Activated CD8-positive, alpha-beta memory T cell treated with anti-CD3 and anti-CD28 coated beads, Interleukin-2, amount 50 U/mL, for 4 hours (primary cell): ENCODE data around the gene SYNGAP1.

Experiments
- DNase-seq: peaks from one replicate; pipeline ENCODE4 v3.0.0-alpha.2; 2020

The SYNGAP1 gene

DNA sequence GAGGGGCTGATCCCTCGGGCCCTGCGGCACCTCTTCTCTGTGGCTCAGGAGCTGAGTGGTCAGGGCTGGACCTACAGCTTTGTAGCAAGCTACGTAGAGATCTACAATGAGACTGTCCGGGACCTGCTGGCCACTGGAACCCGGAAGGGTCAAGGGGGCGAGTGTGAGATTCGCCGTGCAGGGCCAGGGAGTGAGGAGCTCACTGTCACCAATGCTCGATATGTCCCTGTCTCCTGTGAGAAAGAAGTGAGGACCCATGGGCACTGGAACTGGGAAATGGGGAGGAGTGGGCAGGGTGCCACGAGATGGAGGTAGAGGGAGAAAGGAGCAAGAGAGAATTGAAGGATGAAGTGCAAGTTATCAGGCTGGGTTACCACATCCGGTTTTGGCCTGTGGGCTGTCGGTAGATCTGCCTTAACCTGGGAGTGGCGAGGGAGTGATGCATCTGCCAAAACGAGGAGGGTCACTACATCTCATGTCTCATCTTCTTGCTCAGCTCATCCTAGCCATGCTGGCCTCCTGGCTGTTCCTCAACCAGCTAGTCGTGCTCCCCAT lies 14.4 kb upstream of the SYNGAP1 start:
- DNase-seq: no peak

DNA sequence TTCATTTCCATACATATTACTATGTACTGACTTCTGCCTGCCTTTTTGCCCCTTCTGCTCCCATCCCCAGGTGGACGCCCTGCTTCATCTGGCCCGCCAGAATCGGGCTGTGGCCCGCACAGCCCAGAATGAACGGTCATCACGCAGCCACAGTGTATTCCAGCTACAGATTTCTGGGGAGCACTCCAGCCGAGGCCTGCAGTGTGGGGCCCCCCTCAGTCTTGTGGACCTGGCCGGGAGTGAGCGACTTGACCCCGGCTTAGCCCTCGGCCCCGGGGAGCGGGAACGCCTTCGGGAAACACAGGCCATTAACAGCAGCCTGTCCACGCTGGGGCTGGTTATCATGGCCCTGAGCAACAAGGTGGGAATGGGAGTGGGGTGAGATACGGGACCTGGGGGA lies 13.7 kb upstream of the SYNGAP1 start:
- DNase-seq: no peak

DNA sequence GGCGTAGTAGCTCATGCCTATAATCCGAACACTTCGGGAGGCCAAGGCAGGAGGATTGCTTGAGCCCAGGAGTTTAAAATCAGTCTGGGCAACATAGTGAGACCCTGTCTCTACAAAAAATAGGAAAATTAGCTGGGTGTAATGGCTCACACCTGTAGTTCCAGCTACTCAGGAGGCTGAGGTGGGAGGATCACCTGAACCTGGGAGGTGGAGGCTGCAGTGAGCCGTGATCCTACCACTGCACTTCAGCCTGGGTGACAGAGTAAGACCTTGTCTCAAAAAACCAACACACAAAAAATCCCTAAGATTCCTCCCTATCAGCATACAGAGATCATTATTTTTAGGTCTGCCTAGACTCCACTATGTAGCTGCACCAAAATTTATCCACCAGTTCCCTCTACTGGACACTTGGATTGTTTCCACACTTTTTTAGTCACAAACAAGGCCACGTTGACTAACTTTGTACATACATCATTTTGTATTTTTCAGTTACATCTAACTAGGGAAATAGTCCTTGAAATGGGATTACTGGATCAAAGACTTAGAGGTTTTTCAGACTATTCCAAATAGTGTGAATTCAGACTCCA lies 12.6 kb upstream of the SYNGAP1 start:
- DNase-seq: no peak

DNA sequence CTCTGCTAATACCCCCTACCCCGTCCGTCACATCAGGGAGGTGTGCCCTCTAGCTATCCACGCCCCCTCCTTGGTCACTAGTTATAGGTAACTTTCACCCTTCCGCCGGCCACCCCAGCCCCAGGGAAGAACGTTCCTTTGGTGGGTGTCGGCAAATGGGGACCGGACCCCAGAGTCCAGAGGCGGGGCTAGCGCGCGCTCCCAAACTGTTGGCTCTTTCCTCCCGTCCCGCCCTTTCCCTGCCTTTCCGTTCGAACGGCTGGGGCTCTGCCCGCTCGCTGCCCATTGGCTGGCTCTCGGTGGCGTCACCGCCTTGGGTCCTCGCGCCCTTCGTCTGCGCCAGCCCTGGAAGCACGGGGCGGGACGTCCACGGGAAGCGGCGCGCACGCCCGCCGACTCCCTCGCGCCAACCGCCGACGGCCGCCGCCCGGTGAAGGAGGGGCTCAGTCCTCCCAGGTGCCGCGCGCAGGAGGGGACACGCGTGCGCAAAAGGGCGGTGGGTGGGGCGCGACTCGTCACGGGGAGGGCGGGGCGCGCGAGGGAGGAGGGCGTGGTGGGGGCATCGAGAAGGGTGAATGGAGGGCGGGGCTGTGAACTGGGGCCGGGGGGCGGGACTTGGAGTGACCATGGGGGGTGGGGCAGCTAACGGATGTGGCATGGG lies 9.7 kb upstream of the SYNGAP1 start:
- peak; percentile 96 for DNase-seq

DNA sequence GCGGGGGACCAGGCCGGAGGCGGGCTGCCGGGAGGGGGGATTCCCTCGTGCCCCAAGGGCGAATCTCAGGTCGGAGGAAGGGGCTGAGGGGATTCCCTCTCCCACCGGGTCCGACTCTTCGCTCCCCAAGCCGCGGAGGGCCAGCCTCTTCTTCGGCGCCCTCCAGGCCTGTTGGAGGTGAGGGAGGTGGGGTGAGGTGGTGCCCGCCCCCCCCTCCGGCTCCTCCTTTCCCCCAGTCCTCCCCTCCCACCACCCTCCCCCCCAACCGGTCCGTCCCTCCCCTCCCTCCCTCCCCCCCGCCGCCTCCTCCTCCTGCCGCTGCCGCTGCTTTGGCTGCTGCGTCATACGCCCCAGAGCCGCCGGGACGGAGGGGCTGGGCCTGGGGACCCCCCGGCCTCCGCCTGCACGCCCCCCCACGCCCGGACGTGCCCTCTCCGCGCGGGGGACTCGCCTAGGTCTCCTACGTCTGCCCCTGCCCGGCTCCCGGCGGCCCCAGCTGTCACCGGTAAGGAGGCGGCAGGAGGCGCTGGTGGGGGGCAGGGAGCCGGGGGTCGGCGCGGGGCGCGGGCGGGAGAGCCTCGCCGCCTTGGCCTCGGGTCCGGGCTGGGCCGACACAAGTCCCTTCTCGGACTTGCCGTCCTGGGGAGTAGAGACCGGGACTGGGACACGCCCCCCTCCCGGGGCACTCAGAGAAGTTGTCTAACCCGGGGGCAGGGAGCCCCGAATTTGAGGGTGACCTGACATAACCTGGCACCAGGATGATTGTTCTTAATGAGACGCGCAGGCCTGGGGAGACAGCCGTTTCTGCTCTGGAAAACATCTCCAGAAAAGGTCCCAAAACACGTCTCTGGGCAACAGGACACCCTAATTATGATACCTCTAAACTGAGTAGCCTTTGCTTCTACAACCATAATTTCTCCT lies 8.9 kb upstream of the SYNGAP1 start, which contains the start of gene PHF1:
PHF1 (plus strand) TSS at position 304 of the 921 bp plus-strand sequence. CDS start 1,250 bp downstream, outside the sequence.
- peak; percentile 80 for DNase-seq

DNA sequence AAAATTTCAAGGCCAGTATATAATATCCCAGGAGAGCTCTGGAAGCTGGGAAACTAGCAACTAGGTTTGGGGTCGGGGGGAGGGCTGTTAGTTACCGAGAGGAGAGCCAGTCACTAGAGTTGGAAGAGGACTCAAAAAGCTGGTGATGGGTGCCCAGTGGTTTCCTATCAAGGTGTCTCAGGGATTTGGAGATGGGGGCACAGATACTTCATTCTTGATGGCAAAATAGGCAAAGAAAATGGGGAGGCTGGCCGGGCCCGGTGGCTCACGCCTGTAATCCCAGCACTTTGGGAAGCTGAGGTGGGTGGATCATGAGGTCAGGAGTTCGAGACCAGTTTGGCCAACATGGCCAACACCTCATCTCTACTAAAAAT lies 8.2 kb upstream of the SYNGAP1 start:
- no peak for DNase-seq

DNA sequence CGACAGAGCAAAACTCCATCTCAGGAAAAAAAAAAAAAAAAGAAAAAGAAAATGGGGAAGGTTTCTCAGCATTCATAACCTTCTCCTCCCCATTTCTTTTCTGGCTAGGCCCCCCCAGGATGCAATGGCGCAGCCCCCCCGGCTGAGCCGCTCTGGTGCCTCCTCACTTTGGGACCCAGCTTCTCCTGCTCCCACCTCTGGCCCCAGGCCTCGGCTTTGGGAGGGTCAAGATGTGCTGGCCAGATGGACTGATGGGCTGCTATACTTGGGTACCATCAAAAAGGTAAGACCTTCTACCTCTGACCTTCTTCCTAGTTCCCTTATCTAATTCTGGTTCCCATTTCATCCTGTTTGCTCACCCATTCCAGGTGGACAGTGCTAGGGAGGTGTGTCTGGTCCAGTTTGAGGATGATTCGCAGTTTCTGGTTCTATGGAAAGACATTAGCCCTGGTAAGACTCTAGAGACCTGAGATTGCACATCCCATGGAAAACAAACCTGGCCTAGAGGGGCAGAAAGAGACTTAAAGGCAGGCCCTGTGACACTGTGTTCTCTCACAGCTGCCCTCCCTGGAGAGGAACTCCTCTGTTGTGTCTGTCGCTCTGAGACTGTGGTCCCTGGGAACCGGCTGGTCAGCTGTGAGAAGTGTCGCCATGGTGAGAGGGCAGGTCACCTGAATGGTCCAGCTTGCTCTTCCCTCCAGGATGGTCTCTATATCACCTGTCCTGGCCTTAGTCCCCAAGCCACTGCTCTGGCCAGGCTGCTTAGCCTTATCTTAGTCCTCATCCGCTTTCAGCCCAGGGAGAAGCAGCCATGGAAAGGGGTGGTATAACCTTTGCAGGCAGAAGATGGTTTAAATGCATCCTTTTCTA lies 7.5 kb upstream of the SYNGAP1 start:
- DNase-seq: no peak

DNA sequence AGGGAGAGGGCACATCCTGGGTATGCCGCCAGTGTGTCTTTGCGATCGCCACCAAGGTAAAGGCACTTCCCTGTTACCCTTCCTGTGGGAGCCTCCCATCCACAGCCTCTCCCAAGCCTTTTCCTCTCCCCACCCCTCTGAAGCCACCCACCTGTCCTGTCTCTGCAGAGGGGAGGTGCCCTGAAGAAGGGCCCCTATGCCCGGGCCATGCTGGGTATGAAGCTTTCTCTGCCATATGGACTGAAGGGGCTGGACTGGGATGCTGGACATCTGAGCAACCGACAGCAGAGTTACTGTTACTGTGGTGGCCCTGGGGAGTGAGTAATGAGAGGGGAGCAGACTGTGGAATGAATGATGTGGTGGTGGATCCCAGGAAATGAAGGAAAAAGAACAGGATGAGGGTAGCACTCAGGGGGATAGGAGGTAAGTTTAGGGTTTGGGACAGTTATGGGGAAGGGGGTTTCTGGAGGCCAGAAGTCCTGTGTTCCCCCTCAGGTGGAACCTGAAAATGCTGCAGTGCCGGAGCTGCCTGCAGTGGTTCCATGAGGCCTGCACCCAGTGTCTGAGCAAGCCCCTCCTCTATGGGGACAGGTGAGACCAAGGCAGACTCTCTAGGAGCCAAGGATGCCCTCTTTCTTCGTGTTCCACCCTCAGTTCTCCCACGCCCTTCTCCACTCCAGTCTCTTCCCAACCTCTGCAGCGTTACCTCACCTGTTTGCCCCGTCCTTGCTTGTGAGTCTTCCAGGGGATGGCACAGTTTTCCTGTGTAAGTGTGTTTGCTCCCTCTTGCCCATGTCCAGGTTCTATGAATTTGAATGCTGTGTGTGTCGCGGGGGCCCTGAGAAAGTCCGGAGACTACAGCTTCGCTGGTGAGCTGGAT lies 6.4 kb upstream of the SYNGAP1 start:
- no peak for DNase-seq

DNA sequence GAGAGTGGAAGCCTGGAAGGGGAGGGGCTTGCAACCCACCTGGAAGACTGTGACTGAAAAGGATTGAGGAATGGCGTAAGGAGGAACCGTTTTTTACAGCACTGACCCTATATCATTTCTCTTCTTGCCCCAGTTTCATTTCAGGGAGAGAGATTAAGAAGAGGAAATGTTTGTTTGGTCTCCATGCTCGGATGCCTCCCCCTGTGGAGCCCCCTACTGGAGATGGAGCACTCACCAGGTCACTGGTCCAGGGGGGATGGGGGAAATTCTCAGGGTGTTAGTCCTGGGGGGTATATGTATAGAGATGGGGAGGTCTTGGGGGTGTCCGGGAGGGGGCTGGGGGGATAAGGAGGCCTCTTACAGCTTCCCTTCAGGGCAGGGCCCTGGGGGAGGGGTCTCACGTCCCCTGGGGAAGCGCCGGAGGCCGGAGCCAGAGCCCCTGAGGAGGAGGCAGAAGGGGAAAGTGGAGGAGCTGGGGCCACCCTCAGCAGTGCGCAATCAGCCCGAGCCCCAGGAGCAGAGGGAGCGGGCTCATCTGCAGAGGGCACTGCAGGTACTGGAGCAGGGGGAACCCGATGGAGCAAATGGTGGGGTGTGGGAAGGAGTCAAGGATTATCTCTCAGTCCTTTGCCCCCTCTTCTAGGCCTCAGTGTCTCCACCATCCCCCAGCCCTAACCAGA lies 5.1 kb upstream of the SYNGAP1 start:
- DNase-seq: no peak

DNA sequence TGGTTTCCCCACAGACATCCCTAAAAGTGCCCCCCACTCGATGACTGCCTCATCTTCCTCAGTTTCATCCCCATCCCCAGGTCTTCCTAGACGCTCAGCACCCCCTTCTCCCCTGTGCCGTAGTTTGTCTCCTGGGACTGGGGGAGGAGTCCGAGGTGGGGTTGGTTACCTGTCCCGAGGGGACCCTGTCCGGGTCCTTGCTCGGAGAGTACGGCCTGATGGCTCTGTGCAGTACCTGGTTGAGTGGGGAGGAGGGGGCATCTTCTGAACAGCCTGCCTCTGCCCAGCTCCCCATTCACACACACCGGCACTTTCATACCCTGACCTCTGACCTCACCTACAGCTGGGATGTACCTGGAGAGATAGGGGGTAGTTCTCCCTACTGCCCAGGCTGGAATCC lies 4.0 kb upstream of the SYNGAP1 start:
- DNase-seq: no peak

DNA sequence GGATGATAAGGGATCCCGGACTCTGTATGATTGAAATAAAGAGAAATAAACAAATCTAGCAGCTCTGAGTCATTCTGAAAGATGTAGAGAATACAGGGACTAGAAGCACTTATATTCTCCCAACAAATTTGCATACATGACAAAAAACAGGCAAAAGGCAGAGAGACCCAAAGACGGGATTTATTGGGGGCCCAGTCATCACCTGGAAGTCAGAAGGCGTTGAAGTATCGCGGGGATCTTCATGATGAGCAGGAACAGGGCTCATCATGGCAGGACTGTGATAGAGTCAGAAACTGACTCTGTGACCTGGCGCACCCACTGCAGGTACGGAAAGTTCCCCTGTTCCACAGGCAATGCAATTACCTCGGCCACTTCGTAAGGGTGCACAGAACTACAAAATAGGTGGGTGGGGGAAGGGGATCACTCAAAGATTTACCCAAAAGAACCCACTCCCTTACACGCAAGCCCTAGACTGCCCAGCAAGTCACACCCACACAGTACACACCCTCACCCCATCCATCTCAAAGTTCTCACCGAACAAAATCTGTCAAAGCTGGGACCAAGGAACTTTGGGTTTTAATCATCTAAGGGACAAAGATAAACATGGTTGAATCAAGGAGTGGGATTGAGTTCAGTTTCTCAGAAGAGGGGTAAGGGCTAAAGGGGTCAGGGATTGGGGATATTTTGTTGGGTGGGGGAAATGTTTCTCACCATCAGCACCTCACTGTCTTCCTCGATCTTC lies 3.3 kb upstream of the SYNGAP1 start:
- no peak for DNase-seq

DNA sequence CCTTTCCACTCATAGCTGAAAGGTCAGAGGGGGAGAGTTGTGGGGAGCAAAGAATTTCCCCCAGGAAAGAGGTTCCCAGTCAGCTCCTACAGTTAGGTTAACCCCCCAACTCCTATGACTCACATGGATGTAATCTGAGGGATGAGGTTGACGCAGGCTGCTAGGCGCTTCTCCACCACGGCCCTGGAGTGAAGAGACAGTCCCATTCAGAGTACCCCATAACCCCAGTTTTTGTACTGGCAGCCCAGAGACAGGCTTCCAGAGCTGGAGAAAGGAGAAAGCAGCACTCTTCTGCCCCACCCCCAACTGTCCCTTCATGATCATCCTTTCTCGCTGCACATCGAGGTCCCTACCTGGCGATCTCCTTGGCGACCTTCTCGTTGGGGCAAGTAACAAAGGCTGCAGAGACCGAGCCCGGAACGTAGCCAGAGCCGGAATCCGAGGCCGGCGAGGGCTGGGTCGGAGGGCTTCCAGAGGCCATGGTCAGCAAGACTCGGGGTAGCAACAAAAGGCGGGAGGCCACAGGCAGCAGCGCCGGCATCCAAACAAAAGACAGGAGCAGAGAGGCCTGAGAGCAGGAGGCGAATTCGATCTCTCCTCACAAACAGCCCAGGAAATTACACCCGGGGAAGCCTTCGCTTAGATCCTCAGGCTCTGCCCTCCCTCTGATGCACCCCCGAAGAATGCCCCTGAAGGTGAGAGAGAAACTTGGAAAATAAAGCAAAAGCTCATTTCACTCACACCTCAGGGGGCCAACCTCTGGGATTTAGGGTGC lies 2.5 kb upstream of the SYNGAP1 start:
- DNase-seq: no peak

DNA sequence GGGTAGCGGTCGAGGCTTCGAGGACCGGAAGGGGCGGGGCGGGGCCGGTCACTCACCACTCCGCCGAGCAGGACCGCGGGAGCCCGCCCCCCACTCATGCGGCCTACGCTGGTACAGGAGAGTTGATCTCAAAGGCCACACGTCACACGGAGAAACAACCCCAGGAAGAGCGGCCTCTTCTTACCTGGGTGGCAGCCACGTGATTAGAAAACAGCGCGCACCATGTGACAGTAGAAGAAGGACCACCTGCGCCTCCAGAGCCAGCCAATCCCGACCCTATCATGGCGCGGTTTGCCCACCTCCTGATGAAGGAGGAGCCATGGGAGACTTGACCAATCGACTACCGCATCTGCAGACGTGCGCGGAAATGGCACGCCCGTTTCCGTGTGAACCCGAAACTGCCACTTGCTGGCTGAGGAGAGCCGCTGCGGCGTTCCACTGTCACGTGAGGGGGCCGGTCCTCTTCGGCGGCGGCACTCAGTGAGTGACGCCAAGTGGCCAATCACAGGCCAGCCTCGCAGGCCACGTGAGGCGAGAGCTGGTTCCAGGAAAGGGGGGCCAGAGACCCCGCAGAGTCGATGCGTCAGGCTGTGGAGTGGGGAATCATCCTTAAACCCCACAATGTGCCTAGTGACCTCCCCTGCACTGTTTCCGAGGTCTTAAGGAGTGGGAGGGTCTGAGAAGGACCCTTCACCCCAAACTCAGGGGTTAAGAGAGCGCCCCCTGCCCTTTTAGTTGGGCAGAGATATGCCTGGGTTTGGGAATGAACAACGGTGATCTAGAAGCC lies 1.8 kb upstream of the SYNGAP1 start, which contains the start of gene CUTA:
CUTA (minus strand) TSS at position 205 of the 787 bp plus-strand sequence; CDS start at position 98, 107 bp downstream.
- peak; percentile 98 for DNase-seq

DNA sequence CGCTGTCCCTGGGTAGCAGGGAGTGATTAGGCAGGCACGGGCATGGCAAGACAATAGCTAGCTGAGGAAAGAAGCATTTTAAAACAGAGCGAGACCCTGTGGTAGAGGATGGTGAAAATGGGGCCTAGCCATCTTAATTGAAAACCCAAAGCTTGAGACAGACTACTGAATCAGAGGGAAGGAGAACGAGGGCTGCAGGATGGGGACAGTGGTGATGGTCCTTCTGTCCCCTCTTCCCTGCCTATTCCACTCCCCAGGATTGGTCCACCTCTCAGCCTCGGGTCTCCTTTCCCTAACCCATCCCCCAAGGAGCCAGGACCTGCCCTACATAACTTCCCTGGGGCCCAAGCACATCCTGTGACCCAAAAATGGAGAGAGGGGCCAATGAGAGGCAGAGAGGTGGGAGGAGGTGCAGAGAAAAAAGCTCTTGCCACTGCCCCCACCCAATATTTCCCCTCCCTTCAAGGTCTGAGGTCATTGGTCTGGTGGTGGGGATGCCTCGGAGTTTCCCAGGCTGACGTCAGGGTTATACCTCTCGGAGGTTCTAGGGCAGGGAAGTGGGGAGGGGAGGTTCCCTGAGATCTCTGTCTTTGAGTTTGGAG lies 1.1 kb upstream of the SYNGAP1 start:
- no peak for DNase-seq

DNA sequence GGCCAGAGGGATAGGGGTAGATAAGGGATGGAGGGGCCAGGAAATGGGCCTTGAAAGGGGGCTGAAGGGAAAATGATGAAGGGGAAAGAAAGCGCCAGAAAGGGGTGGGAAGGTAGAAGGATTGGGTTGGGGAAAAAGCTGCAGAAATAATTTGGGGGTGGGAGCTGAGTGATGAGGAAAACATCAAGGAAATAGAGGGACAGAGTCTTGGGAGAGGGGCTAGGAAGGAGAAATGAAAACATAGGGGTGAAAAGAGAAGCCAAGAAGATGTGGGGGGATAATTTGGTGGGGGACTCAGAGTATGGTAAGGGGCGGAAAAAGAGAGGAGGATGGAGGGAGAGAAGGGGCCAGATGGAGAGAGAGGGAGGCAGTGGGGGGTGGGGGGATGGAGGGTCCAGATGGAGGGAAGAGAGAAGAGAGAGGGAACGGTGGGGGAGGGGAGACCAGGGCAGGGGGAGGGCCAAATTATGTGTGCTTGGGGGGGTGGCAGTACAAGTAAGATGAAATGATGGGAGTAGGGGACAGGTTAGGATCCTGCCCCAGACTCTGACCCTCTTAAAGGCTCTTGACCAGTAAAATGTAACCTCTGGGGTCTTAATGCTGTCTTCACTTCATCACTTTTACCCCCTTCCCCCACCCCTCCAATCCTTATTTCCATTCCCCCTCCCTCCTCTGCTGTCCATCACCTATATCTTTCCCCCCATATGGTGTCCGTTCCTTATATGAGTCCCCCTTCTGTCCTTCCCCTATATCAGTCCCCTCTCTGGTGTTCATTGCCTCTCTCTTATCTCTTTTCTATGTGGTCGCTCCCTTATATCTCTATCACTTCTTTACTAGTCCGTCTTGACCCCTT lies 852 bp downstream of the SYNGAP1 start:
- no peak for DNase-seq

DNA sequence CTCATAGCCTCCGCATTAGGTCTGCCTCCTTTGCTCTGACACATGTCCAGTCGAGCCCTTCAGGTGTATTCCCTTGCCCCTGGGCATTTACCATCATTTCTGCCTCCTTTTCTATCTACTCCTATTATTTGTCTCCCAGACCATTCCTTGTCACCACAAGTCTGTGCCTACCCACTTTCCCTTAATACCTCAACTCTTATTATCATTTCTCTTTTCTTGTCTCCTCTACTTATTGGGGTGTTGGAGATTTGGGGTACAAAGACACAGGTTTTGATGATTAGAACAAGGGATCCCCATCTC lies 1.4 kb downstream of the SYNGAP1 start:
- DNase-seq: no peak

DNA sequence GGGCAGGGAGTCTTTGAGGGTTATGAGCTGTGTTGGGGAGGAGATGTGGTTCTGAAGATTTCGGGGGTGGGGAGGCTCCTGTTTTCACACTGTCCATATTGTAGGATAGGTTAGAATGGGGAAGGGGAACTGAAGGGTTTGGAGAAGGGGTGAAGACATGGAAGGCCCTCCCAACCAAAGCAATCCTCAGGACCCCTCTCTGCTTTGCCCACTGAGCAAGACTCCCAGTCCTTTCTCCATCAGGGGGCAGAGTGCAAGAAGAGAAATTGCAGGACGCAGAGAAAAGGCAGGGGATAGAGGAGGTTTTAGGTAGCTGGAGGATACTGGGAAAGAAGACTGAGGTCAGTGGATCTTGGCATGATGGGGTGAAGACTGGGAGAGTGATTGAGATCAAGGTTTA lies 3.9 kb downstream of the SYNGAP1 start:
- DNase-seq: no peak
